GM12878 (cell line): ENCODE results near the gene SMCO1. TPM values are rescaled to one million over a fixed set of nuclear protein-coding genes. Genes with fewer than 3 reads are reported as not detected.

Source experiments
- HDGF ChIP-seq: fragments of 450-650 bp; IDR thresholded peaks from 2 replicates; pipeline ENCODE4 v1.6.1; 2016; ENCODE audit warnings: antibody characterized with exemption
- MEF2B ChIP-seq: fragments of 450-650 bp; IDR thresholded peaks from 2 replicates; pipeline ENCODE4 v1.6.1; 2018; ENCODE audit warnings: mild to moderate bottlenecking, moderate library complexity; ENCODE audit not compliant: partially characterized antibody, poor library complexity, severe bottlenecking
- POLR2AphosphoS2 ChIP-seq: IDR thresholded peaks from 2 replicates; pipeline ENCODE4 v1.6.1; 2011; ENCODE audit warnings: low read depth, mild to moderate bottlenecking, low read length, improper control_type of control experiment, moderate library complexity
- POLR2AphosphoS5 ChIP-seq: IDR thresholded peaks from 2 replicates; pipeline ENCODE4 v1.6.1; 2011; ENCODE audit warnings: mild to moderate bottlenecking, low read length, inconsistent platforms
- SUPT20H ChIP-seq: IDR thresholded peaks from 2 replicates; pipeline ENCODE4 v1.6.1; 2011; ENCODE audit warnings: low read depth, mild to moderate bottlenecking, low read length, moderate library complexity, borderline replicate concordance; ENCODE audit not compliant: control insufficient read depth
- ZNF207 ChIP-seq: fragments of 450-650 bp; IDR thresholded peaks from 2 replicates; pipeline ENCODE4 v1.6.1; 2014; ENCODE audit warnings: antibody characterized with exemption, mild to moderate bottlenecking, borderline replicate concordance
- ZNF274 ChIP-seq: IDR thresholded peaks from one replicate; pipeline ENCODE4 v1.8.0; 2011; ENCODE audit not compliant: insufficient read length, insufficient read depth
- ZNF622 ChIP-seq: fragments of 450-650 bp; IDR thresholded peaks from 2 replicates; pipeline ENCODE4 v1.6.1; 2017; ENCODE audit warnings: mild to moderate bottlenecking, inconsistent platforms
- polyA plus RNA-seq, 11 experiments: library from polyadenylated mRNA; depleted of rRNA in 4 of 11; unstranded in 6 of 11; stranded (reverse) in 5 of 11; fragments of >200 nt; fragmentation: Nextera tagmentation in 4 of 11; fragmentation: Illumina TruSeq in 1 of 11; extraction: Ambion mirVana in 4 of 11; extraction: Trizol in 1 of 11; gene quantifications; 1 replicate in 1 of 11; 2 replicates in 10 of 11; pipeline versions ENCODE4 v1.2.1 to v1.2.3, GENCODE V29; 2011 to 2016; ENCODE audit warnings: inconsistent platforms in 2 of 11, missing spikeins in 2 of 11, low read depth in 1 of 11
- total RNA-seq, 4 experiments: library from RNA; depleted of rRNA in 3 of 4; stranded (reverse); fragments of >200 nt in 3 of 4; fragmentation: Illumina TruSeq in 1 of 4; extraction: Trizol in 1 of 4; gene quantifications; 2 replicates each; pipeline versions ENCODE4 v1.2.1 to v1.2.3, GENCODE V29; 2013 to 2021
- TF ChIP-seq, protein P1 (sequence below): fragments of 450-650 bp; IDR thresholded peaks from 2 replicates; pipeline ENCODE4 v1.6.1; 2017; ENCODE audit warnings: antibody characterized with exemption, mild to moderate bottlenecking, moderate library complexity
- TF ChIP-seq, protein P2 (sequence below): fragments of 450-650 bp; IDR thresholded peaks from 2 replicates; pipeline ENCODE4 v1.6.1; 2017; ENCODE audit warnings: mild to moderate bottlenecking, low read depth, inconsistent platforms; ENCODE audit not compliant: poor library complexity, severe bottlenecking
- TF ChIP-seq, protein P3 (sequence below), 3 experiments: IDR thresholded peaks in 2 of 3; conservative IDR thresholded peaks in 1 of 3; 2 replicates each; pipeline ENCODE4 v1.5.1; 2011; ENCODE audit warnings: low read depth in 3 of 3, low read length in 3 of 3, mild to moderate bottlenecking in 3 of 3, control low read depth in 2 of 3, moderate library complexity in 2 of 3, inconsistent platforms in 1 of 3, mixed read lengths in 1 of 3; ENCODE audit not compliant: control insufficient read depth in 2 of 3, insufficient read depth in 1 of 3; ENCODE audit errors: extremely low read depth in 1 of 3
- TF ChIP-seq, protein P4 (sequence below): fragments of 450-650 bp; IDR thresholded peaks from 2 replicates; pipeline ENCODE4 v1.6.1; 2017; ENCODE audit warnings: borderline replicate concordance
- TF ChIP-seq, protein P5 (sequence below): fragments of 450-650 bp; IDR thresholded peaks from 2 replicates; pipeline ENCODE4 v1.6.1; 2014; ENCODE audit warnings: mild to moderate bottlenecking

SMCO1 gene
- total and polyA plus RNA-seq, 10 of the 15 experiments (the other 5 are each of a cell fraction or from before 2014, with no cell fraction given) = 0.05 TPM; not detected in 9

DNA sequence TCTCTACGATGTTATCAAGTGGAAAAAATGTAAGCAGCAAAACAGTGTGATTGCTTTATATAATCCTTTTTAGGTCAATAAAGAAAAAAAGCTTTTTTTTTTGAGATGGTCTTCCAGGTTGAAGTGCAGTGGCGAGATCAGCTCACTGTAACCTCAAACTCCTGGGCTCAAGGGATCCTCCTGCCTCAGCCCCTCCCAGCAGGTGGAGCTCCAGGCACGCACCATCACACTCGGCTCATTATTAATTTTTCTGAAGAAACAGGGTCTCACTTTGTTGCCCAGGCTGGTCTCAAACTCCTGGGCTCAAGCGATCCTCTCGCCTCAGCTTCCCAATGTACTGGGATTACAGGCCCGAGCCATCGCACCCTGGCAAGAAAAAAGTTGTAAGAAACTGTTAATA lies 28.9 kb downstream of the SMCO1 start (continued):
- TF ChIP-seq SUPT20H = no peak
- TF ChIP-seq ZNF274 = no peak
- TF ChIP-seq, protein P1, sequence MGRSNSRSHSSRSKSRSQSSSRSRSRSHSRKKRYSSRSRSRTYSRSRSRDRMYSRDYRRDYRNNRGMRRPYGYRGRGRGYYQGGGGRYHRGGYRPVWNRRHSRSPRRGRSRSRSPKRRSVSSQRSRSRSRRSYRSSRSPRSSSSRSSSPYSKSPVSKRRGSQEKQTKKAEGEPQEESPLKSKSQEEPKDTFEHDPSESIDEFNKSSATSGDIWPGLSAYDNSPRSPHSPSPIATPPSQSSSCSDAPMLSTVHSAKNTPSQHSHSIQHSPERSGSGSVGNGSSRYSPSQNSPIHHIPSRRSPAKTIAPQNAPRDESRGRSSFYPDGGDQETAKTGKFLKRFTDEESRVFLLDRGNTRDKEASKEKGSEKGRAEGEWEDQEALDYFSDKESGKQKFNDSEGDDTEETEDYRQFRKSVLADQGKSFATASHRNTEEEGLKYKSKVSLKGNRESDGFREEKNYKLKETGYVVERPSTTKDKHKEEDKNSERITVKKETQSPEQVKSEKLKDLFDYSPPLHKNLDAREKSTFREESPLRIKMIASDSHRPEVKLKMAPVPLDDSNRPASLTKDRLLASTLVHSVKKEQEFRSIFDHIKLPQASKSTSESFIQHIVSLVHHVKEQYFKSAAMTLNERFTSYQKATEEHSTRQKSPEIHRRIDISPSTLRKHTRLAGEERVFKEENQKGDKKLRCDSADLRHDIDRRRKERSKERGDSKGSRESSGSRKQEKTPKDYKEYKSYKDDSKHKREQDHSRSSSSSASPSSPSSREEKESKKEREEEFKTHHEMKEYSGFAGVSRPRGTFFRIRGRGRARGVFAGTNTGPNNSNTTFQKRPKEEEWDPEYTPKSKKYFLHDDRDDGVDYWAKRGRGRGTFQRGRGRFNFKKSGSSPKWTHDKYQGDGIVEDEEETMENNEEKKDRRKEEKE = no peak
- no peak for TF ChIP-seq POLR2AphosphoS2
- no peak for TF ChIP-seq HDGF
- TF ChIP-seq MEF2B = no peak
- TF ChIP-seq, protein P2, sequence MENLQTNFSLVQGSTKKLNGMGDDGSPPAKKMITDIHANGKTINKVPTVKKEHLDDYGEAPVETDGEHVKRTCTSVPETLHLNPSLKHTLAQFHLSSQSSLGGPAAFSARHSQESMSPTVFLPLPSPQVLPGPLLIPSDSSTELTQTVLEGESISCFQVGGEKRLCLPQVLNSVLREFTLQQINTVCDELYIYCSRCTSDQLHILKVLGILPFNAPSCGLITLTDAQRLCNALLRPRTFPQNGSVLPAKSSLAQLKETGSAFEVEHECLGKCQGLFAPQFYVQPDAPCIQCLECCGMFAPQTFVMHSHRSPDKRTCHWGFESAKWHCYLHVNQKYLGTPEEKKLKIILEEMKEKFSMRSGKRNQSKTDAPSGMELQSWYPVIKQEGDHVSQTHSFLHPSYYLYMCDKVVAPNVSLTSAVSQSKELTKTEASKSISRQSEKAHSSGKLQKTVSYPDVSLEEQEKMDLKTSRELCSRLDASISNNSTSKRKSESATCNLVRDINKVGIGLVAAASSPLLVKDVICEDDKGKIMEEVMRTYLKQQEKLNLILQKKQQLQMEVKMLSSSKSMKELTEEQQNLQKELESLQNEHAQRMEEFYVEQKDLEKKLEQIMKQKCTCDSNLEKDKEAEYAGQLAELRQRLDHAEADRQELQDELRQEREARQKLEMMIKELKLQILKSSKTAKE = no peak
- no peak for TF ChIP-seq POLR2AphosphoS5
- no peak for TF ChIP-seq ZNF207
- TF ChIP-seq ZNF622 = no peak
- TF ChIP-seq, protein P3, sequence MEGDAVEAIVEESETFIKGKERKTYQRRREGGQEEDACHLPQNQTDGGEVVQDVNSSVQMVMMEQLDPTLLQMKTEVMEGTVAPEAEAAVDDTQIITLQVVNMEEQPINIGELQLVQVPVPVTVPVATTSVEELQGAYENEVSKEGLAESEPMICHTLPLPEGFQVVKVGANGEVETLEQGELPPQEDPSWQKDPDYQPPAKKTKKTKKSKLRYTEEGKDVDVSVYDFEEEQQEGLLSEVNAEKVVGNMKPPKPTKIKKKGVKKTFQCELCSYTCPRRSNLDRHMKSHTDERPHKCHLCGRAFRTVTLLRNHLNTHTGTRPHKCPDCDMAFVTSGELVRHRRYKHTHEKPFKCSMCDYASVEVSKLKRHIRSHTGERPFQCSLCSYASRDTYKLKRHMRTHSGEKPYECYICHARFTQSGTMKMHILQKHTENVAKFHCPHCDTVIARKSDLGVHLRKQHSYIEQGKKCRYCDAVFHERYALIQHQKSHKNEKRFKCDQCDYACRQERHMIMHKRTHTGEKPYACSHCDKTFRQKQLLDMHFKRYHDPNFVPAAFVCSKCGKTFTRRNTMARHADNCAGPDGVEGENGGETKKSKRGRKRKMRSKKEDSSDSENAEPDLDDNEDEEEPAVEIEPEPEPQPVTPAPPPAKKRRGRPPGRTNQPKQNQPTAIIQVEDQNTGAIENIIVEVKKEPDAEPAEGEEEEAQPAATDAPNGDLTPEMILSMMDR (IDR thresholded peaks at IDR 0.05 in 2 of 3, conservative IDR thresholded peaks at IDR 0.05 in 1 of 3; ENCODE audit: control insufficient read depth in 2 of 3, extremely low read depth in 1 of 3, insufficient read depth in 1 of 3, low read depth in 3 of 3, low read length in 3 of 3) = peak; percentile 32 to 36 (median 34); a peak in 5 of 6 replicates
- TF ChIP-seq, protein P4, sequence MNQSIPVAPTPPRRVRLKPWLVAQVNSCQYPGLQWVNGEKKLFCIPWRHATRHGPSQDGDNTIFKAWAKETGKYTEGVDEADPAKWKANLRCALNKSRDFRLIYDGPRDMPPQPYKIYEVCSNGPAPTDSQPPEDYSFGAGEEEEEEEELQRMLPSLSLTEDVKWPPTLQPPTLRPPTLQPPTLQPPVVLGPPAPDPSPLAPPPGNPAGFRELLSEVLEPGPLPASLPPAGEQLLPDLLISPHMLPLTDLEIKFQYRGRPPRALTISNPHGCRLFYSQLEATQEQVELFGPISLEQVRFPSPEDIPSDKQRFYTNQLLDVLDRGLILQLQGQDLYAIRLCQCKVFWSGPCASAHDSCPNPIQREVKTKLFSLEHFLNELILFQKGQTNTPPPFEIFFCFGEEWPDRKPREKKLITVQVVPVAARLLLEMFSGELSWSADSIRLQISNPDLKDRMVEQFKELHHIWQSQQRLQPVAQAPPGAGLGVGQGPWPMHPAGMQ = no peak
- TF ChIP-seq, protein P5, sequence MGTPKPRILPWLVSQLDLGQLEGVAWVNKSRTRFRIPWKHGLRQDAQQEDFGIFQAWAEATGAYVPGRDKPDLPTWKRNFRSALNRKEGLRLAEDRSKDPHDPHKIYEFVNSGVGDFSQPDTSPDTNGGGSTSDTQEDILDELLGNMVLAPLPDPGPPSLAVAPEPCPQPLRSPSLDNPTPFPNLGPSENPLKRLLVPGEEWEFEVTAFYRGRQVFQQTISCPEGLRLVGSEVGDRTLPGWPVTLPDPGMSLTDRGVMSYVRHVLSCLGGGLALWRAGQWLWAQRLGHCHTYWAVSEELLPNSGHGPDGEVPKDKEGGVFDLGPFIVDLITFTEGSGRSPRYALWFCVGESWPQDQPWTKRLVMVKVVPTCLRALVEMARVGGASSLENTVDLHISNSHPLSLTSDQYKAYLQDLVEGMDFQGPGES = no peak
